Type B pancreatic cell (in vitro differentiated cells): ENCODE results near the gene LRFN4. TPM values are rescaled to one million over a fixed set of nuclear protein-coding genes. Genes with fewer than 3 reads are reported as not detected.

ENCODE experiments used
- DNase-seq: peaks from one replicate; pipeline ENCODE4 v3.0.0; 2021; ENCODE audit warnings: mixed read lengths; ENCODE audit not compliant: unreplicated experiment; ENCODE audit errors: extremely low spot score
- H3K27ac Mint-ChIP-seq: 2 replicates; pipeline ENCODE4 v1.8.0; 2021; ENCODE audit warnings: mild to moderate bottlenecking, mixed read lengths
- H3K27me3 Mint-ChIP-seq: 2 replicates; pipeline ENCODE4 v1.8.0; 2021; ENCODE audit warnings: mixed read lengths
- H3K36me3 Mint-ChIP-seq: 2 replicates; pipeline ENCODE4 v1.8.0; 2021; ENCODE audit warnings: mixed read lengths
- H3K4me1 Mint-ChIP-seq: one replicate; pipeline ENCODE4 v1.8.0; 2021; ENCODE audit warnings: mixed read lengths; ENCODE audit not compliant: unreplicated experiment
- H3K4me3 Mint-ChIP-seq: 2 replicates; pipeline ENCODE4 v1.8.0; 2021; ENCODE audit warnings: mild to moderate bottlenecking, mixed read lengths
- H3K9me3 Mint-ChIP-seq: 2 replicates; pipeline ENCODE4 v1.8.0; 2021; ENCODE audit warnings: mixed read lengths
- total RNA-seq: library from RNA; stranded (reverse); gene quantifications from 2 replicates; pipeline ENCODE4 v1.2.1, GENCODE V29; 2021; ENCODE audit warnings: low replicate concordance
- TF ChIP-seq, protein P1 (sequence below): fragments of 200-600 bp; sonication (generic); conservative IDR thresholded peaks from 2 replicates; pipeline ENCODE4 v1.5.0; 2021; ENCODE audit warnings: antibody characterized with exemption, mild to moderate bottlenecking

LRFN4 gene
- total RNA-seq, 1 donor from 2014 or later, result 28.5 TPM

- Mint-ChIP-seq H3K27me3 (no peaks in the 10 kb centered on the region), H3K27ac (no peak overlapping the region), H3K36me3 (no peaks in the 10 kb centered on the region), H3K9me3 (no peaks in the 10 kb centered on the region), H3K4me1 (peaks cover 4% of the 10 kb centered on the region), H3K4me3 (no peak overlapping the region)
- no peak for DNase-seq
- TF ChIP-seq, protein P1, sequence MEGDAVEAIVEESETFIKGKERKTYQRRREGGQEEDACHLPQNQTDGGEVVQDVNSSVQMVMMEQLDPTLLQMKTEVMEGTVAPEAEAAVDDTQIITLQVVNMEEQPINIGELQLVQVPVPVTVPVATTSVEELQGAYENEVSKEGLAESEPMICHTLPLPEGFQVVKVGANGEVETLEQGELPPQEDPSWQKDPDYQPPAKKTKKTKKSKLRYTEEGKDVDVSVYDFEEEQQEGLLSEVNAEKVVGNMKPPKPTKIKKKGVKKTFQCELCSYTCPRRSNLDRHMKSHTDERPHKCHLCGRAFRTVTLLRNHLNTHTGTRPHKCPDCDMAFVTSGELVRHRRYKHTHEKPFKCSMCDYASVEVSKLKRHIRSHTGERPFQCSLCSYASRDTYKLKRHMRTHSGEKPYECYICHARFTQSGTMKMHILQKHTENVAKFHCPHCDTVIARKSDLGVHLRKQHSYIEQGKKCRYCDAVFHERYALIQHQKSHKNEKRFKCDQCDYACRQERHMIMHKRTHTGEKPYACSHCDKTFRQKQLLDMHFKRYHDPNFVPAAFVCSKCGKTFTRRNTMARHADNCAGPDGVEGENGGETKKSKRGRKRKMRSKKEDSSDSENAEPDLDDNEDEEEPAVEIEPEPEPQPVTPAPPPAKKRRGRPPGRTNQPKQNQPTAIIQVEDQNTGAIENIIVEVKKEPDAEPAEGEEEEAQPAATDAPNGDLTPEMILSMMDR, result no peak
These were observed 12.7 kb downstream of the LRFN4 start for GRCh38 chr11:66869567-66869870.

DNA sequence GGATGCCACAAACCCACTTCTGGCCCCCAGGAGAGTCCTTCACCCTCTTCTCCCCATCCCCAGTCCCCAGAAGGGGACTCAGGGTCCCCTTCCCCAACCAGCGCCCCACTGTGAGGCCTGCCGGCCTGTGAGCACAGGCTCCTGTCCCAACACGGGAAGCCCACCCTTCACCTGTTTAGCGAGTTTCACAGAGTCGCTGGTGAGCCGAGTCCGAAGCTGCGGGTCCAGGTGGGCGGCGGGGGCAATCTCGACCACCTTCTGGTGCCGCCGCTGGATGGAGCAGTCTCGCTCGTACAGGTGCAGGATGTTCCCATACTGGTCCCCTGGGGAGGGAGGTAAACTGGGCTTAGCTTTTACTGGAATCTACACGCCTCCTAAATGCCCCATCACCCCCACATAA lies 13.3 kb downstream of the LRFN4 start:
- H3K4me3 Mint-ChIP-seq, result no peak overlapping the region
- H3K27ac Mint-ChIP-seq, result no peak overlapping the region
- H3K9me3 Mint-ChIP-seq, result no peaks in the 10 kb centered on the region
- no peaks in the 10 kb centered on the region for H3K36me3 Mint-ChIP-seq
- no peak for DNase-seq
- H3K27me3 Mint-ChIP-seq, result peaks cover 3% of the 10 kb centered on the region
- peaks cover 10% of the 10 kb centered on the region for H3K4me1 Mint-ChIP-seq
- TF ChIP-seq, protein P1, result no peak

GRCh38 chr11:66870616-66871520 lies 14.0 kb downstream of the LRFN4 start:
- no peaks in the 10 kb centered on the region for H3K36me3 Mint-ChIP-seq
- TF ChIP-seq, protein P1, result no peak
- H3K4me3 Mint-ChIP-seq, result no peak overlapping the region
- peaks cover 13% of the 10 kb centered on the region for H3K4me1 Mint-ChIP-seq
- DNase-seq, result no peak
- no peak overlapping the region for H3K27ac Mint-ChIP-seq
- H3K9me3 Mint-ChIP-seq, result no peaks in the 10 kb centered on the region
- H3K27me3 Mint-ChIP-seq, result peaks cover 3% of the 10 kb centered on the region

DNA sequence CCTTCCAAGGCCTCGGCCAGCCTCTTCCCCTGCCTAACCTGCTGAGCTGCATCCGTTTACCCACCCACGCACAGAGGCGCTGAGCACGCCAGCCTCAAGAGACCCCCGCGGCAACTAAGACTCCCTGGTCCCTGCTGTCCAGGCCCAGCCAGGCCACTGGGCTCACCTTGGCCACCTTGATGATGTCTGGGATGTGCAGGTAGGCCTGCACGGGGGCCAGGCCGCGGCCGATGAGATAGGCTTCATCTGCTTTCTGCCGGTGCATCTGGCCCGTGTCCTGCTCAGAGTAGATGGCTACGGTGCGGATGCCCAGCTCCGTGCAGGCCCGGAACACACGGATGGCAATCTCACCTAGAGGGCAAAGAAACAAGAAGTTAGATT lies 14.6 kb downstream of the LRFN4 start:
- Mint-ChIP-seq H3K27me3 (peaks cover 3% of the 10 kb centered on the region), H3K36me3 (no peaks in the 10 kb centered on the region), H3K4me1 (peaks cover 19% of the 10 kb centered on the region), H3K4me3 (no peak overlapping the region), H3K9me3 (no peaks in the 10 kb centered on the region), H3K27ac (no peak overlapping the region)
- DNase-seq, result no peak
- TF ChIP-seq, protein P1, result no peak

DNA sequence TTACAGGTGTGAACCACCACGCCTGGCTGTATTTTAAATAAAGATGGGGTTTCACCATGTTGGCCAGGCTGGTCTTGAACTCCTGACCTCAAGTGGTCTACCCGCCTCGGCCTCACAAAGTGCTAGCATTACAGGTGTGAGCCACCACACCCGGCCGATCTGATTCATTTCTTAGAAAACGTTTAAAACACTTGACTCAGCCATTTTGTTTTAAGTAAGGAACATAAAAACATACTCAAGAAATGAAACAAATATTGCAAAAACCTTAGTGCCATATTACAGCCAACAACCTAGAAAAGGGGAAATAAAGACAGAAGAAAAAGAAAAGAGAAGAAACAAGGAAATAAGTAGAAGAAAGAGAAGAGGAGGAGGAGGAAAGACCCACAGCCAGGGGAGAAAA lies 17.4 kb downstream of the LRFN4 start:
- Mint-ChIP-seq H3K27ac (no peak overlapping the region), H3K9me3 (no peaks in the 10 kb centered on the region), H3K4me1 (peaks cover 21% of the 10 kb centered on the region), H3K27me3 (peaks cover 3% of the 10 kb centered on the region), H3K4me3 (no peak overlapping the region), H3K36me3 (no peaks in the 10 kb centered on the region)
- no peak for DNase-seq
- TF ChIP-seq, protein P1, result no peak
